Colonic mucosa (tissue), 4 donors: ENCODE data around the gene NCKAP5. TPM values are rescaled to one million over a fixed set of nuclear protein-coding genes. Genes with fewer than 3 reads are reported as not detected.

Source experiments
- DNase-seq: peaks from one replicate; pipeline ENCODE4 v3.0.0-alpha.2; 2020
- H3K27ac ChIP-seq: fragments of 200-600 bp; one replicate; pipeline ENCODE4 v1.8.0; 2021
- H3K27me3 ChIP-seq: fragments of 200-600 bp; one replicate; pipeline ENCODE4 v1.8.0; 2021
- H3K36me3 ChIP-seq: fragments of 200-600 bp; one replicate; pipeline ENCODE4 v1.8.0; 2021
- H3K4me1 ChIP-seq: fragments of 200-600 bp; one replicate; pipeline ENCODE4 v1.8.0; 2021; ENCODE audit warnings: mild to moderate bottlenecking
- H3K4me3 ChIP-seq: fragments of 200-600 bp; one replicate; pipeline ENCODE4 v1.8.0; 2021
- H3K9ac ChIP-seq, 2 donors: one replicate each; pipeline ENCODE4 v1.7.0; 2013; ENCODE audit warnings: control low read depth in 2 of 2, low read depth in 2 of 2, low read length in 2 of 2
- H3K9me3 ChIP-seq: fragments of 200-600 bp; one replicate; pipeline ENCODE4 v1.8.0; 2021
- intact Hi-C: fragments of 100-400 bp; cut with DNase I; formaldehyde crosslinking; loops from one replicate; pipeline ENCODE4 v1.14.1; 2022
- total RNA-seq, 2 donors: library from RNA; stranded (reverse); fragmentation: NEBNext Ultra II Directional in 1 of 2; extraction: Animal tissue kit (Norgen Biotek cat#: 25700) in 1 of 2; gene quantifications; one replicate each; pipeline ENCODE4 v1.2.1, GENCODE V29; 2021
- TF ChIP-seq, protein P1 (sequence below): fragments of 200-600 bp; IDR thresholded peaks from one replicate; pipeline ENCODE4 v1.8.0; 2022; ENCODE audit warnings: antibody characterized with exemption, mild to moderate bottlenecking
- donor health status: healthy.
- donor health status: DM: no; HTN: no; CAD: no.
- donor health status: DM: no; HTN: no; CAD: no.

Gene NCKAP5
- total RNA-seq, 2 donors from 2014 or later, result 2.9 to 3.7 TPM

GRCh38 chr2:133557614-133558013 lies 10.6 kb downstream of the NCKAP5 start:
- Histone ChIP-seq H3K4me3 (no peak overlapping the region), H3K27me3 (no peaks in the 10 kb centered on the region), H3K27ac (no peak overlapping the region), H3K9me3 (no peaks in the 10 kb centered on the region), H3K36me3 (no peaks in the 10 kb centered on the region), H3K9ac (no peak overlapping the region), H3K4me1 (no peaks in the 10 kb centered on the region)
- no peak for DNase-seq
- TF ChIP-seq, protein P1, sequence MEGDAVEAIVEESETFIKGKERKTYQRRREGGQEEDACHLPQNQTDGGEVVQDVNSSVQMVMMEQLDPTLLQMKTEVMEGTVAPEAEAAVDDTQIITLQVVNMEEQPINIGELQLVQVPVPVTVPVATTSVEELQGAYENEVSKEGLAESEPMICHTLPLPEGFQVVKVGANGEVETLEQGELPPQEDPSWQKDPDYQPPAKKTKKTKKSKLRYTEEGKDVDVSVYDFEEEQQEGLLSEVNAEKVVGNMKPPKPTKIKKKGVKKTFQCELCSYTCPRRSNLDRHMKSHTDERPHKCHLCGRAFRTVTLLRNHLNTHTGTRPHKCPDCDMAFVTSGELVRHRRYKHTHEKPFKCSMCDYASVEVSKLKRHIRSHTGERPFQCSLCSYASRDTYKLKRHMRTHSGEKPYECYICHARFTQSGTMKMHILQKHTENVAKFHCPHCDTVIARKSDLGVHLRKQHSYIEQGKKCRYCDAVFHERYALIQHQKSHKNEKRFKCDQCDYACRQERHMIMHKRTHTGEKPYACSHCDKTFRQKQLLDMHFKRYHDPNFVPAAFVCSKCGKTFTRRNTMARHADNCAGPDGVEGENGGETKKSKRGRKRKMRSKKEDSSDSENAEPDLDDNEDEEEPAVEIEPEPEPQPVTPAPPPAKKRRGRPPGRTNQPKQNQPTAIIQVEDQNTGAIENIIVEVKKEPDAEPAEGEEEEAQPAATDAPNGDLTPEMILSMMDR, result no peak
- intact Hi-C loops, result loop anchor here (5.0 kb wide), 1 partner anchor 35 kb away; no protein-coding TSS in a partner anchor

DNA sequence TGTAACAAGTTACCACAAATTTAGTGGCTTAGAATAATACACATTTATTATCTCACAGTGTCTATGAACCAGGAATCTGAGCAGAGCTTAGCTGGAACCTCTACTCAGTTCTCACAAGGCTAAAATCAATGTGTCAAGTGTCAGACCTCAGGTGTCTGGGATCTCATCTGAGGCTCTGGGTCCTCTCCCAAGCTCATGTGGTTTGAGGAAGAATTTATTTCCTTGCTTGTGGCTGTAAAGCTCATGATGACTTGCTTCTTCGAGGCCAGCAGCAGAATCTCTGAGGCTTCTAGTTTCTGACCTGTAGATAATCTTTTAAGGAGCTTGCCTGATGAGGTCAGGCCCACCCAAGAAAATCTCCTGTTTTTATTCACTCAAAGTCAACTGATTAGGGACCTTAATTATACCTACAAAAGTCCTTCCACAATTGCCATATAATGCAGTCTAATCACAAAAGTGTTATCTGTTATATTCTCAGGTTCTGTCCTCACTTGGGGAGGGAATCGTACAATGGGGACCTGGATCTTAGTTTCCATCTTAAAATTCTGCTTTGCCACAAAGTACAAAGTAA lies 14.3 kb downstream of the NCKAP5 start:
- intact Hi-C loops, result no loop called here
- no peak overlapping the region for H3K27ac ChIP-seq
- H3K4me3 ChIP-seq, result no peak overlapping the region
- no peak for DNase-seq
- H3K27me3 ChIP-seq, result no peaks in the 10 kb centered on the region
- no peaks in the 10 kb centered on the region for H3K9me3 ChIP-seq
- TF ChIP-seq, protein P1, result no peak
- H3K9ac ChIP-seq, result no peak overlapping the region
- H3K4me1 ChIP-seq, result no peaks in the 10 kb centered on the region
- H3K36me3 ChIP-seq, result no peaks in the 10 kb centered on the region

- Histone ChIP-seq H3K27ac (no peak overlapping the region), H3K27me3 (no peaks in the 10 kb centered on the region), H3K4me1 (no peaks in the 10 kb centered on the region), H3K9ac (no peak overlapping the region), H3K9me3 (no peaks in the 10 kb centered on the region), H3K36me3 (no peaks in the 10 kb centered on the region), H3K4me3 (no peak overlapping the region)
- TF ChIP-seq, protein P1, result no peak
- DNase-seq, result no peak
- intact Hi-C loops, result no loop called here
Measured at GRCh38 chr2:133553251-133553650, 15.0 kb downstream of the NCKAP5 start.

GRCh38 chr2:133552821-133553220 lies 15.4 kb downstream of the NCKAP5 start:
- Histone ChIP-seq H3K4me1 (no peaks in the 10 kb centered on the region), H3K27me3 (no peaks in the 10 kb centered on the region), H3K4me3 (no peak overlapping the region), H3K36me3 (no peaks in the 10 kb centered on the region), H3K9ac (no peak overlapping the region), H3K27ac (no peak overlapping the region), H3K9me3 (no peaks in the 10 kb centered on the region)
- TF ChIP-seq, protein P1, result no peak
- DNase-seq, result no peak
- intact Hi-C loops, result no loop called here

- TF ChIP-seq, protein P1, result no peak
- no peak overlapping the region for H3K27ac ChIP-seq
- no peaks in the 10 kb centered on the region for H3K4me1 ChIP-seq
- no peaks in the 10 kb centered on the region for H3K9me3 ChIP-seq
- H3K36me3 ChIP-seq, result no peaks in the 10 kb centered on the region
- no peak overlapping the region for H3K9ac ChIP-seq
- H3K4me3 ChIP-seq, result no peak overlapping the region
- no peaks in the 10 kb centered on the region for H3K27me3 ChIP-seq
- intact Hi-C loops, result no loop called here
- DNase-seq, result peak; percentile 37
Measured at GRCh38 chr2:133541797-133542196, 26.5 kb downstream of the NCKAP5 start.
